Mucosa of descending colon (tissue), 3 donors: ENCODE data around the gene KLF14. TPM values are rescaled to one million over a fixed set of nuclear protein-coding genes. Genes with fewer than 3 reads are reported as not detected.
A peak's percentile ranks its signal among the peaks of the same experiment; 100 is the strongest.

Experiments
- ATAC-seq: fragments of 200-7000 bp; cut with Tn5 transposase; one replicate; pipeline ENCODE4 v1.9.1; 2020; ENCODE audit warnings: mild to moderate bottlenecking, moderate library complexity
- DNase-seq, 3 donors: peaks; one replicate each; pipeline ENCODE4 v3.0.0-alpha.2; 2020
- H3K36me3 ChIP-seq: fragments of 200-600 bp; one replicate; pipeline ENCODE4 v1.8.0; 2021; ENCODE audit warnings: low read depth, mild to moderate bottlenecking
- H3K4me1 ChIP-seq: fragments of 200-600 bp; one replicate; pipeline ENCODE4 v1.8.0; 2021; ENCODE audit warnings: low read depth, mild to moderate bottlenecking
- H3K4me3 ChIP-seq: fragments of 200-600 bp; one replicate; pipeline ENCODE4 v1.8.0; 2021; ENCODE audit warnings: mild to moderate bottlenecking
- H3K9me3 ChIP-seq: fragments of 200-600 bp; one replicate; pipeline ENCODE4 v1.8.0; 2021; ENCODE audit warnings: mild to moderate bottlenecking
- CTCF ChIP-seq: fragments of 200-600 bp; IDR thresholded peaks from one replicate; pipeline ENCODE4 v1.8.0; 2022; ENCODE audit warnings: antibody characterized with exemption, mild to moderate bottlenecking
- intact Hi-C, 2 donors: fragments of 100-400 bp; cut with DNase I in 1 of 2; cut with micrococcal nuclease in 1 of 2; formaldehyde crosslinking; loops; one replicate each; pipeline versions ENCODE4 v1.11.0 to v1.11.1; 2022; cut with DNase I, micrococcal nuclease
- total RNA-seq, 3 donors: library from RNA; stranded (reverse); fragmentation: NEBNext Ultra II Directional in 2 of 3; extraction: Animal tissue kit (Norgen Biotek cat#: 25700) in 2 of 3; gene quantifications; one replicate each; pipeline versions ENCODE4 v1.2.1 to v1.2.4, GENCODE V29; 2021 to 2023
- donor health status: DM: no; HTN: no; CAD: no; lungs with moderate emphysema.
- donor health status: DM: no; HTN: no; CAD: no.
- donor health status: DM: no; HTN: yes; CAD: no.

The KLF14 gene
- total RNA-seq, 3 donors from 2014 or later, result 0.19 TPM; not detected in 2

DNA sequence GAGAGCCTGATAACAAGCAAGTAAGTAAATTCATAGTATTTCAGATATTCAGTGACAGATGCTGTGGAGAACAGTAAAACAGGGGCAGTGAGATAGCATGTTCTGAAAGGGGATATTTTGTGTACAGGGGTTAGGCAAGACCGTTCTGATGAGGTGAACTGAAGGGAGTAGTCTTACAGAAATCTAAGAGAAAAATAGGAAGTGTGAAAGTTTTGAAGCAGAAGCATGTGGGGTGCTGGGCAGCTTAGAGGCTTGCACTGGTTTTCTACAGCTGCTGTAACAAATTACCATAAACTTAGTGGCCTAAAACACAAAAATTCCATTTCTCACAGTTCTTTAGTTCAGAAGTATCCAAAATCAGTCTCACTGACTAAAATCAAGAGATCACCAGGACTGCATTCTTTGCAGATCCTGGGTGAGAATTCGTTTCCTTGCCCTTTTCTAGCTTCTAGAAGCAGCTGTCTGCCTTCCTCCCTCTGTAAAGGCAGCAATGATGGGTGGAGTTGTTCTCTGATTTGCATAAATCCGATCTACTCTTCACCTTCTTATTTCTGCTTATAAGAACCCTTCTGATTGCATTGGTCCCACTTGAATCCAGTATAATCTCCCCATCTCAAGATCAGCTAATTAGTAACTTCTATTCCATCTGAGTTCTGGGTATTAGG is 7.5 kb upstream of the KLF14 start:
- Histone ChIP-seq H3K4me3 (no peak overlapping the region), H3K9me3 (no peaks in the 10 kb centered on the region), H3K36me3 (no peaks in the 10 kb centered on the region), H3K4me1 (no peaks in the 10 kb centered on the region)
- peak; percentile 37 for ATAC-seq
- TF ChIP-seq CTCF, result no peak
- no peak for DNase-seq
- intact Hi-C loops, result no loop called here

DNA sequence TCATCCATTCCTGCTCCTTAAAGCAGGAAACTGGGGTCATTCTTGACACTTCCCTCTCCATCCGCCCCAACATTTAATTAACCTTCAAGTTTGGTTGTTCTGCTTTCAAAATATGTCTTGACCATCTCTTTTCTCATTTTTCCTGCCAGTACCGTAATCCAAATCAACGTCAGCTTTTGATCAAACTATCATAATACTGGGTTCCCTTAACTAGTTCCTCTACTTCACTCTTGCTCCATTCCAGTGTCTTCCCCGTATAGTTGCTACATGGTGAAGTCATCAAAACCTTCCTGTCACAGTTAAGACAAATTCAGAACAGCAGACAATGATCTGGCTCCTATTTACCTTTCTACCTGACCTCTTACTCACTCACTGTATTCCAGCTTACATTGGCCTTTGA is 6.6 kb upstream of the KLF14 start:
- no peak for ATAC-seq
- no peak overlapping the region for H3K4me3 ChIP-seq
- TF ChIP-seq CTCF, result no peak
- no peaks in the 10 kb centered on the region for H3K36me3 ChIP-seq
- intact Hi-C loops, result no loop called here
- H3K4me1 ChIP-seq, result no peaks in the 10 kb centered on the region
- no peaks in the 10 kb centered on the region for H3K9me3 ChIP-seq
- no peak for DNase-seq

DNA sequence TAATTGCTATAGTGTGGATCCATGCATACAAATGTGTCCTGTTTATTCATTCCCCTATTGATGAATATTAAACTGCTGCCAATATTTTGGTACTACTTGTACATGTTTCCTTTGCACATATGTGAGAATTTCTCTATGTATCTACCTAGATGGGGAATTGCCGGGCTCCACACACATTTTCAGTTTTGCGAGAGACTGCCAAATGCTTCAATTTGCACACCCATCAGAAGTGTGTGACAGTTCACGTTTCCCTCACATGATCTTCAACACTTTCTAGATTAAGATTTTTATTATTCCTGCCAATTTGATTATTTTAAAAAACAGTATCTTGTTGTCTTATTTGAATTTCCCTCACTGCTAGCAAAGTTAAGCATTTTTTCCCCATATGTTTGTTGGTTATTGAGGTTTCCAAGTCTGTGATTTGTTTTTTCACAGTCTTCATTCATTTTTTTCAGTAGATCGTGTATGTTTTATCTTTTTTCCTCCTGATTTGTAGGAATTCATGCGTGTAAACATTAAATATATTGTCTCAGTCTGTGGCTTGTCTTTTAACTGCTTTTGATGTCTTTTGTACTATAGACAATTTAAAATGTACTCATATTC is 2.4 kb upstream of the KLF14 start:
- ATAC-seq, result no peak
- DNase-seq, result no peak
- peaks cover 12% of the 10 kb centered on the region for H3K9me3 ChIP-seq
- peaks cover 8% of the 10 kb centered on the region for H3K4me1 ChIP-seq
- no peak overlapping the region for H3K4me3 ChIP-seq
- intact Hi-C loops, result no loop called here
- no peaks in the 10 kb centered on the region for H3K36me3 ChIP-seq
- no peak for TF ChIP-seq CTCF

GRCh38 chr7:130734815-130735716 is 1.1 kb upstream of the KLF14 start:
- no peak for TF ChIP-seq CTCF
- no peaks in the 10 kb centered on the region for H3K36me3 ChIP-seq
- no peak for DNase-seq
- peaks cover 12% of the 10 kb centered on the region for H3K9me3 ChIP-seq
- H3K4me3 ChIP-seq, result peak overlapping the region; percentile 11
- intact Hi-C loops, result no loop called here
- no peak for ATAC-seq
- peaks cover 8% of the 10 kb centered on the region for H3K4me1 ChIP-seq

DNA sequence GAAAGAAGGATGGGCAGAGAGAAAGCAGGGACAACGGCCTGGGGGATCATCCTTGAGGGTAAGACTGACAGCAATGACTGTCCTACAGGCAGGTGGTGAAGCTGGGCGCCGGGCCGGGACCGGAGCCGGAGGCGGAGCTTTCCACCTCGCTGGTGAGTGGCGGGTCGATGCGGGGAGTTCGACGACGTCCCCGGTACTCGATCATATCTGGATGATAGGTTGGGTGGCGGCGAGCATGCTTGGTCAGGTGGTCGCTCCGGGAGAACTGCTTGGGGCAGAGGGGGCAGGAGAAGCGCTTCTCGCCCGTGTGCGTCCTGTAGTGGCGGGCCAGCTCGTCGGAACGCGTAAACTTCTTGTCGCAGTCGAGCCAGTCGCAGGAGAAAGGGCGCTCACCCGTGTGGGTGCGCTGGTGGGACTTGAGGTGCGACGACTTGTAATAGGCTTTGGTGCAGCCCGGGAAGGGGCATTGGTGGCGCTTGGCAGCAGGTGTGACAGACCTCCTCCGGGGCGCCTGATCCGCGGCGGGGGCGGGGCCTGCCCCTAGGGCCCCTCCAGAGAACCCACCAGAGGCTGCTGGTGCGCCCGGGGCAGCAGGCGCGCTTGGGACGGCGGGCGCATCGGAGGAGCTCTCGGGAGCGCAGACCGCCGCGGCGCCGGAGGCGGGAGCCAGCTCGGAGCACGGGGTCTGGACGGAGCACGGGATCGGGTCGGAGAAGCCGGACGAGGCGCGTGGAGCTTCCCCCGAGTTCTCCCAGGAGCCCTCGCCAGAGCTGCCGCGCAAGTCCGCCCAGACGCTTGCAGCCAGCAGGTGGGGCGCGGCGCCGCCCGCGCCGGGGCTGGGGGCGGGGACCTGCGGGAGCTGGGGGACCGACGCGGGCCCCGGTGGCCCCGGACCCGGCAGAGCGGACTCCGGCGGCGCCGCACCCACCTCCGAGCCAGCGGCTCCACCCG is 752 bp downstream of the KLF14 start:
- Histone ChIP-seq H3K36me3 (no peaks in the 10 kb centered on the region), H3K9me3 (peaks cover 12% of the 10 kb centered on the region), H3K4me1 (peaks cover 8% of the 10 kb centered on the region), H3K4me3 (peak overlapping the region; percentile 11)
- TF ChIP-seq CTCF, result no peak
- ATAC-seq (peak; percentile 62), DNase-seq (peak; percentile 42 to 57 (median 51))
- intact Hi-C loops, result no loop called here
